H1 (cell line): ENCODE measurements around the gene ARMC9. TPM values are rescaled to one million over a fixed set of nuclear protein-coding genes. Genes with fewer than 3 reads are reported as not detected.

Experiments
- CEBPB ChIP-seq: IDR thresholded peaks from 2 replicates; pipeline ENCODE4 v1.6.1; 2012; ENCODE audit warnings: low read depth, low read length
- E2F6 ChIP-seq: IDR thresholded peaks from 2 replicates; pipeline ENCODE4 v1.6.1; 2012; ENCODE audit warnings: inconsistent platforms
- EGR1 ChIP-seq: IDR thresholded peaks from 2 replicates; pipeline ENCODE4 v1.6.1; 2011; ENCODE audit warnings: low read depth, low read length, borderline replicate concordance
- GABPA ChIP-seq: IDR thresholded peaks from 2 replicates; pipeline ENCODE4 v1.6.1; 2011; ENCODE audit warnings: mild to moderate bottlenecking, low read length, moderate library complexity, borderline replicate concordance; ENCODE audit not compliant: insufficient read depth
- JUN ChIP-seq: IDR thresholded peaks from 2 replicates; pipeline ENCODE4 v1.6.1; 2011; ENCODE audit warnings: low read depth, mild to moderate bottlenecking, improper control_type of control experiment, low read length
- JUND ChIP-seq: IDR thresholded peaks from 2 replicates; pipeline ENCODE4 v1.6.1; 2011; ENCODE audit warnings: mild to moderate bottlenecking, improper control_type of control experiment, low read length
- SAP30 ChIP-seq: fragments of 300-600 bp; sonication (generic); IDR thresholded peaks from 2 replicates; pipeline ENCODE4 v1.7.1; 2012; ENCODE audit warnings: low read length, moderate library complexity, mild to moderate bottlenecking, inconsistent platforms; ENCODE audit not compliant: insufficient read depth, insufficient replicate concordance
- SIRT6 ChIP-seq: IDR thresholded peaks from one replicate; pipeline ENCODE4 v1.7.1; 2012; ENCODE audit warnings: low read length, inconsistent platforms
- SRF ChIP-seq: IDR thresholded peaks from 2 replicates; pipeline ENCODE4 v1.6.1; 2011; ENCODE audit warnings: mild to moderate bottlenecking, low read depth, low read length, moderate library complexity
- TAF1 ChIP-seq: IDR thresholded peaks from 2 replicates; pipeline ENCODE4 v1.6.1; 2011; ENCODE audit warnings: mild to moderate bottlenecking, low read depth, low read length
- polyA plus RNA-seq, 7 experiments: library from polyadenylated mRNA; depleted of rRNA in 3 of 7; stranded (reverse) in 5 of 7; unstranded in 2 of 7; fragments of >200 nt in 5 of 7; fragments of 200-250 nt in 2 of 7; gene quantifications; 1 replicate in 5 of 7; 2 replicates in 1 of 7; 4 replicates in 1 of 7; pipeline versions ENCODE4 v1.2.1 to v1.2.3, GENCODE V29; 2011 to 2013; ENCODE audit warnings: missing spikeins in 2 of 7, mixed read lengths in 2 of 7
- total RNA-seq: library from RNA; stranded (reverse); fragmentation: NEBNext Ultra II Directional; extraction: Animal tissue kit (Norgen Biotek cat#: 25700); gene quantifications from 2 replicates; pipeline ENCODE4 v1.2.1, GENCODE V29; 2021
- TF ChIP-seq, protein P1 (sequence below): fragments of 300-600 bp; sonication (generic); IDR thresholded peaks from 2 replicates; pipeline ENCODE4 v1.7.1; 2012; ENCODE audit warnings: low read length, moderate library complexity, mild to moderate bottlenecking, inconsistent platforms; ENCODE audit not compliant: insufficient replicate concordance
- TF ChIP-seq, protein P2 (sequence below): IDR thresholded peaks from 2 replicates; pipeline ENCODE4 v1.6.1; 2012; ENCODE audit warnings: inconsistent platforms

The ARMC9 gene
- total and polyA plus RNA-seq, 2 of the 8 experiments (the other 6 are each of a cell fraction or from before 2014, with no cell fraction given): 23.2 to 36.1 TPM

GRCh38 chr2:231218366-231218765, 19.9 kb downstream of the ARMC9 start (continued):
- TF ChIP-seq, protein P1, sequence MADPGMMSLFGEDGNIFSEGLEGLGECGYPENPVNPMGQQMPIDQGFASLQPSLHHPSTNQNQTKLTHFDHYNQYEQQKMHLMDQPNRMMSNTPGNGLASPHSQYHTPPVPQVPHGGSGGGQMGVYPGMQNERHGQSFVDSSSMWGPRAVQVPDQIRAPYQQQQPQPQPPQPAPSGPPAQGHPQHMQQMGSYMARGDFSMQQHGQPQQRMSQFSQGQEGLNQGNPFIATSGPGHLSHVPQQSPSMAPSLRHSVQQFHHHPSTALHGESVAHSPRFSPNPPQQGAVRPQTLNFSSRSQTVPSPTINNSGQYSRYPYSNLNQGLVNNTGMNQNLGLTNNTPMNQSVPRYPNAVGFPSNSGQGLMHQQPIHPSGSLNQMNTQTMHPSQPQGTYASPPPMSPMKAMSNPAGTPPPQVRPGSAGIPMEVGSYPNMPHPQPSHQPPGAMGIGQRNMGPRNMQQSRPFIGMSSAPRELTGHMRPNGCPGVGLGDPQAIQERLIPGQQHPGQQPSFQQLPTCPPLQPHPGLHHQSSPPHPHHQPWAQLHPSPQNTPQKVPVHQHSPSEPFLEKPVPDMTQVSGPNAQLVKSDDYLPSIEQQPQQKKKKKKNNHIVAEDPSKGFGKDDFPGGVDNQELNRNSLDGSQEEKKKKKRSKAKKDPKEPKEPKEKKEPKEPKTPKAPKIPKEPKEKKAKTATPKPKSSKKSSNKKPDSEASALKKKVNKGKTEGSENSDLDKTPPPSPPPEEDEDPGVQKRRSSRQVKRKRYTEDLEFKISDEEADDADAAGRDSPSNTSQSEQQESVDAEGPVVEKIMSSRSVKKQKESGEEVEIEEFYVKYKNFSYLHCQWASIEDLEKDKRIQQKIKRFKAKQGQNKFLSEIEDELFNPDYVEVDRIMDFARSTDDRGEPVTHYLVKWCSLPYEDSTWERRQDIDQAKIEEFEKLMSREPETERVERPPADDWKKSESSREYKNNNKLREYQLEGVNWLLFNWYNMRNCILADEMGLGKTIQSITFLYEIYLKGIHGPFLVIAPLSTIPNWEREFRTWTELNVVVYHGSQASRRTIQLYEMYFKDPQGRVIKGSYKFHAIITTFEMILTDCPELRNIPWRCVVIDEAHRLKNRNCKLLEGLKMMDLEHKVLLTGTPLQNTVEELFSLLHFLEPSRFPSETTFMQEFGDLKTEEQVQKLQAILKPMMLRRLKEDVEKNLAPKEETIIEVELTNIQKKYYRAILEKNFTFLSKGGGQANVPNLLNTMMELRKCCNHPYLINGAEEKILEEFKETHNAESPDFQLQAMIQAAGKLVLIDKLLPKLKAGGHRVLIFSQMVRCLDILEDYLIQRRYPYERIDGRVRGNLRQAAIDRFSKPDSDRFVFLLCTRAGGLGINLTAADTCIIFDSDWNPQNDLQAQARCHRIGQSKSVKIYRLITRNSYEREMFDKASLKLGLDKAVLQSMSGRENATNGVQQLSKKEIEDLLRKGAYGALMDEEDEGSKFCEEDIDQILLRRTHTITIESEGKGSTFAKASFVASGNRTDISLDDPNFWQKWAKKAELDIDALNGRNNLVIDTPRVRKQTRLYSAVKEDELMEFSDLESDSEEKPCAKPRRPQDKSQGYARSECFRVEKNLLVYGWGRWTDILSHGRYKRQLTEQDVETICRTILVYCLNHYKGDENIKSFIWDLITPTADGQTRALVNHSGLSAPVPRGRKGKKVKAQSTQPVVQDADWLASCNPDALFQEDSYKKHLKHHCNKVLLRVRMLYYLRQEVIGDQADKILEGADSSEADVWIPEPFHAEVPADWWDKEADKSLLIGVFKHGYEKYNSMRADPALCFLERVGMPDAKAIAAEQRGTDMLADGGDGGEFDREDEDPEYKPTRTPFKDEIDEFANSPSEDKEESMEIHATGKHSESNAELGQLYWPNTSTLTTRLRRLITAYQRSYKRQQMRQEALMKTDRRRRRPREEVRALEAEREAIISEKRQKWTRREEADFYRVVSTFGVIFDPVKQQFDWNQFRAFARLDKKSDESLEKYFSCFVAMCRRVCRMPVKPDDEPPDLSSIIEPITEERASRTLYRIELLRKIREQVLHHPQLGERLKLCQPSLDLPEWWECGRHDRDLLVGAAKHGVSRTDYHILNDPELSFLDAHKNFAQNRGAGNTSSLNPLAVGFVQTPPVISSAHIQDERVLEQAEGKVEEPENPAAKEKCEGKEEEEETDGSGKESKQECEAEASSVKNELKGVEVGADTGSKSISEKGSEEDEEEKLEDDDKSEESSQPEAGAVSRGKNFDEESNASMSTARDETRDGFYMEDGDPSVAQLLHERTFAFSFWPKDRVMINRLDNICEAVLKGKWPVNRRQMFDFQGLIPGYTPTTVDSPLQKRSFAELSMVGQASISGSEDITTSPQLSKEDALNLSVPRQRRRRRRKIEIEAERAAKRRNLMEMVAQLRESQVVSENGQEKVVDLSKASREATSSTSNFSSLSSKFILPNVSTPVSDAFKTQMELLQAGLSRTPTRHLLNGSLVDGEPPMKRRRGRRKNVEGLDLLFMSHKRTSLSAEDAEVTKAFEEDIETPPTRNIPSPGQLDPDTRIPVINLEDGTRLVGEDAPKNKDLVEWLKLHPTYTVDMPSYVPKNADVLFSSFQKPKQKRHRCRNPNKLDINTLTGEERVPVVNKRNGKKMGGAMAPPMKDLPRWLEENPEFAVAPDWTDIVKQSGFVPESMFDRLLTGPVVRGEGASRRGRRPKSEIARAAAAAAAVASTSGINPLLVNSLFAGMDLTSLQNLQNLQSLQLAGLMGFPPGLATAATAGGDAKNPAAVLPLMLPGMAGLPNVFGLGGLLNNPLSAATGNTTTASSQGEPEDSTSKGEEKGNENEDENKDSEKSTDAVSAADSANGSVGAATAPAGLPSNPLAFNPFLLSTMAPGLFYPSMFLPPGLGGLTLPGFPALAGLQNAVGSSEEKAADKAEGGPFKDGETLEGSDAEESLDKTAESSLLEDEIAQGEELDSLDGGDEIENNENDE: no peak
- no peak for TF ChIP-seq E2F6
- TF ChIP-seq JUND: no peak
- TF ChIP-seq CEBPB: no peak
- TF ChIP-seq GABPA: no peak
- TF ChIP-seq, protein P2, sequence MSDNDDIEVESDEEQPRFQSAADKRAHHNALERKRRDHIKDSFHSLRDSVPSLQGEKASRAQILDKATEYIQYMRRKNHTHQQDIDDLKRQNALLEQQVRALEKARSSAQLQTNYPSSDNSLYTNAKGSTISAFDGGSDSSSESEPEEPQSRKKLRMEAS: no peak
- no peak for TF ChIP-seq SRF
- no peak for TF ChIP-seq TAF1
- TF ChIP-seq SAP30: no peak
- TF ChIP-seq SIRT6: no peak
- no peak for TF ChIP-seq EGR1
- TF ChIP-seq JUN: no peak
